CD1c-positive myeloid dendritic cell (primary cell): ENCODE results near the gene PELO.
A peak's percentile ranks its signal among the peaks of the same experiment; 100 is the strongest.
"Not testable (repeated sequence)": the region's sequence is repeated elsewhere in the genome, so short reads cannot be mapped to it uniquely, and the experiment has no call there.

Experiments
- DNase-seq: peaks from one replicate; pipeline ENCODE4 v3.0.0-alpha.2; 2016; ENCODE audit errors: extremely low spot score

Gene PELO

GRCh38 chr5:52800394-52801213, 12.9 kb downstream of the PELO start:
- peak; percentile 57 for DNase-seq

DNA sequence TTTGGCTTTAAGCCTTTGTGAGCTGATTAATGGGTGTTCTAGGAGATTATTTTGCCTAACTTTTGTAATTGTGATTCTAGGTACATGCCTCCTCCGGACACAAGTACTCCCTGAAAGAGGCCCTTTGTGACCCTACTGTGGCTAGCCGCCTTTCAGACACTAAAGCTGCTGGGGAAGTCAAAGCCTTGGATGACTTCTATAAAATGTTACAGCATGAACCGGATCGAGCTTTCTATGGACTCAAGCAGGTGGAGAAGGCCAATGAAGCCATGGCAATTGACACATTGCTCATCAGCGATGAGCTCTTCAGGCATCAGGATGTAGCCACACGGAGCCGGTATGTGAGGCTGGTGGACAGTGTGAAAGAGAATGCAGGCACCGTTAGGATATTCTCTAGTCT, 13.6 kb downstream of the PELO start:
- DNase-seq, result no peak

- no peak for DNase-seq
Measured at GRCh38 chr5:52802272-52802973, 14.7 kb downstream of the PELO start.

- DNase-seq, result no peak
Measured at GRCh38 chr5:52802974-52803336, 15.2 kb downstream of the PELO start.

GRCh38 chr5:52804387-52804791, 16.7 kb downstream of the PELO start:
- peak; percentile 63 for DNase-seq

GRCh38 chr5:52804981-52805380, 17.3 kb downstream of the PELO start:
- DNase-seq, result peak; percentile 71

DNA sequence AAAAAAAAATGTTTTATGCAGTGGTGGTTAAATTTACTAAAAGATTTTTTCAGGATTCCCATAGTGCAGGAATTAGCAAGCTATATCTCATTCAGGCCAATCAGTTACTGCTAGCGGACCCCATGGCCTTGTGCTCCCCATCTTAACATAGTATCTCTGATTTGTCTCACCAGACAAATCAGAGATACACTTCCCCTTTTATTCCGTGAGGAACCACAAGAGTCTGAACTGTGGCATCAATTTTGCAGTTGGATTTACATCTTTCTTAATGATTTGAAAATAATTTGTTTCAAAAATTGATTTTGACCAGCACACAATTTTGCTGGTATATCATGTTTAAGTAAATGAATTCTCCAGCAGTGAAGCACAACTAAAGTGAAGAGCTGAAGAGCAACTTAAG, 17.9 kb downstream of the PELO start:
- DNase-seq, result peak; percentile 43

- no peak for DNase-seq
Measured at GRCh38 chr5:52807037-52807436, 19.3 kb downstream of the PELO start.

- DNase-seq, result no peak
Measured at GRCh38 chr5:52807723-52808122, 20.0 kb downstream of the PELO start.

DNA sequence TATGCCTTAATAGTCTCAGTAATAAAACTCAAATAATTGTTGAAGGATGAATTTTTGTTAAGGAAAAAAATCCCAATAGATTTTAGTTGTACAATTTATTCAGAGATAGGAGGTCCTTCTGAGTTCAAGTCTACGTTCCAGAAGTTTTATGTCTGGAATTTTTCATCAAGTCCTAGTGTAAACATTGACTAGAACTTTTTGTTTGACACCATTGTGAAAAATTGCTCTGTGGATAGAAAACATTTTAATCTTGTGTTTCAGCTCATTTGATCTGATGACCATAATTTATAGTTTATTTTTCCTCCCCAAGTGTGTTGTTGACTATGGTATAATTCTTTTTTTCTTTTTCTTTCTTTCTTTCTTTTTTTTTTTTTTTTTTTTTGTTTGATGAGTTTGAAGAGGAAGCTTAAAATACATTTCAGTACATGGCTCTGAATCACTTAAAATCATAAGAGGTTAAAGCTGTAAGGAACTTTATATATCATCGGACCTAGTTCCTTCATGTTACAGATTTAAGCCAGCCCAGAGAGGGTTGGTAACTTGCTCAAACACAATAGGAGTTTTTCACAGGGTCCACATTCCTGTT, 20.7 kb downstream of the PELO start:
- no peak for DNase-seq

GRCh38 chr5:52809884-52810283, 22.2 kb downstream of the PELO start:
- DNase-seq, result peak; percentile 49

GRCh38 chr5:52810426-52810825, 22.7 kb downstream of the PELO start:
- no peak for DNase-seq

DNA sequence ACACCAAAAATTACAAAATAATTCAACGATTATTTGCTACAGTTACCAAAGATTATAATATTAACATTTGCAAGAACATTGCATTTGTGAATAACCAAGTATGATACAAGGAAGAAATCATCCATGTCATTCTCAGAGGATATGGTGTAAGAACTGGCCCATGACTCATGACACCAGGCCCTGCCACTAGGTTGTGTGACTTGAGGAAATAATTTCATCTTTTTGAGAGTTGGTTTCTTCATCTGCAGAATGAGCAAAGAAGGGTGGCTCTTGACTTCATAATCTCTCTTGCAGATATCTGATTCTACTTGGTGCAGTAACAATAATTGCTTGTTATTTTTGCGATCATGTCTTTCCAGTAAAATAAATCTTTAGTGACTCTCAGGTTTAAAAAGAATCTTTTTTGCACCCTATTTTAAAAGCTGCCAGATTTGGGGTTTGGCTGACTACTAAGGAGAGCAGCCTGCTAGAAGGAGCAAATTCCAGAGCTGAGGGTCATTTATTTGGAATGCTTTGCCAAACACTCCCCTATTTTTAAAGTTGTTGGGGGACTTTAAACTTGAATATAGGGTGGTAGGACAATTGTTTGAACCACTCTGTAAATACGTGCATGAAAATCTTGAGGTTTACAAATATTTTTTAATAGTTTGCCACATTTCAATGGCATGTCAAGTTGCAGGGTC, 23.5 kb downstream of the PELO start:
- DNase-seq, result peak; percentile 80

DNA sequence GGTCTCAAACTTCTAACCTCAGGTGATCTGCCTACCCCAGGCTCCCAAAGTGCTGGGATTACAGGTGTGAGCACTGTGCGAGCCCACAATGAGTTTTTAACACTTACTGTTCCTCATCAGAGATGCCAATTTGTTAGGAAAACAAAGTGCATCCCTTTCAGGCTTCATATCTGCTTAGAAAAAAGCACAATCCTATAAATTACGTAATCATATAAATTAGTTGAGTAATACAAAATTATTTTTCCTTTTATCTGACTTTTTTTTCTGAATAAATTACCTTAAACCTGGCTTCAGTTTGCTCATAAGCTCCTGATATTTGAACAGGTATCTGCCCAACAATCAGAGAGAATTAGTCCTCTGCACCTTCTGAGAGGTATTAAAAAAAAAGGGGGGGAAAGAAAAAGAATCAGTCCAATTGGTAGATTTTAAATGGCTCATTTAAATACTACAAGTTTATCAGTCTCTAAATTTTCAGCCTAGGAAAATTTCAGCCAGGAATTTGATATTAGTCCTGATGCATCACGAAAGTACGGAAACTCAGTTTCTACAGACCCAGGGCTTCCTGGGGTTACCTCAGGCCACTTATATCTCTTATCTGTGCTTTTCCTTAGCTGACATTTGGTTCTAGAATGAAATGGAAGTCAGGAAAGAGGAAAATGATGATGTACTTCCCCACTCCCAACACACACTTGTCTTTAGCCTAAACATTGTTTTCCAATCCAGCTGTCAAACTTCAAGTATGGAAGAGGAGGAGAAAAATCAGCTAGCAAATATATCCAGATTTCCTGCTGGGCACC, 26.8 kb downstream of the PELO start:
- DNase-seq, result no peak

DNA sequence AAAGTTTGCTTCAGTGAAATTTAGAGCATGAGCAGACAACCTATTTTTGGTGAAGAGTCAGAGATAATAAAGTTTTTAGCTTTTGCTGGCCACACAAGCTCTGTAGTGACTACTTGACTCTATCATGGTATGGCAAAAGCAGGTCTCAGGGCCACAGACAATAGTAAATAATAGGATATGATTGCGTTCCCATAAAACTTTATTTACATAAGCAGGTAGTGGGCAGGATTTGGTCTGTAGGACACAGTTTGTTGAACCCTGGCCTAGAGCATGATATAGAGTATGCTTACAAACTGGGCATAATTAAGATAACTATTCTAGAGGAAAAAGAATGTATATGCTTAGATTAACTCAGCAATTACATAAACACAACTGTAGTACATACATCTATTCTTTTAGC, 30.1 kb downstream of the PELO start:
- no peak for DNase-seq

DNA sequence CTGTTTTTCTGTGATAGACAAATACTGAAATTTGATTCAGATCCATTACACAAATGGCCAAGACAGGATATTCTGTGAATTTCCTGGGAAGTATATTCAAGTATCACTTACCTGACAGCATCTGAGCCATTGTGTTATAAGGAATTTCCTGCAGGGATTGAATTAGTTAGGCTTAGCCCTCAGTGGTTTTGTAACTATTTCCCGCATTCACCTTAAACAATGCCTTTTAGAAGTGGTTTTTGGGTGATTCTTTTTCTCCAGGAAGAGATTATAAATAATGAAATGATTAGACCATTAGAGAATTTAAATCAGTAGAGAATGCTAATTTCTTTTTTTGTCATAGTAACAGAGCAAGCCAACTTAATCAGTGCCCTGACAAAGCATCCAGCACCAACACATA, 30.6 kb downstream of the PELO start:
- no peak for DNase-seq

DNA sequence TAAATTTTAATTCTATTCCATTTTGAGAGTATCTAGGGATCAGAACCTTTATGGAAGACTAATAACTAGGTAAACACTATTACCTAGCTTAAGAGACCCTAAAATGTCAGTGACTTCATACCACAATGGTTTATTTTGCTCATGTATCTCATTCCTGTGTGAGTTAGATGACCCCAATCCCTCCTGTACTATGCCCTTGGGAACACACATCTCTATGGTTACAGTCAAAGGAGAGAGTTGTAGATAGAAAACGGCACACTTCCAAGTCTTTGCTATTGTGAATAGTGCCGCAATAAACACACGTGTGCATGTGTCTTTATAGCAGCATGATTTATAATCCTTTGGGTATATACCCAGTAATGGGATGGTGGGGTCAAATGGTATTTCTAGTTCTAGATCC, 31.1 kb downstream of the PELO start:
- not testable (repeated sequence) for DNase-seq

DNA sequence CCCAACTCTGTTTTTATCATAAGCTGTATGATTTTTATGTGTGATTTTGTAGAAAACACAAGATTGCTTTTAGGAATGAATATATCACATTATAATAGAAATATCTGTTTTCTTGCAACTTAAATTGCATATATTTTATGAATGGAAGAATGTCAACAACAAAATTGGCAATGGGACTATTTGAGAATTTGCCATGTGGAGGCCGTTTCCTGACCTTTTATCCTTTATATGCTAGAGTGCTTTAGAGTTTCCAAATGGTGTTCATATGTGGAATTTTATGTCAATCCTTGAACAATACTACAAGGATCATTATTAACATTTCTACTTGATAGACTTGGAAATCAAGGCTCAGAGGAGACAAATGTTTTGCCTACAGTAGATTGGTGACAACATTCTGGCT, 34.2 kb downstream of the PELO start:
- no peak for DNase-seq

- DNase-seq, result no peak
Measured at GRCh38 chr5:52822437-52822836, 34.7 kb downstream of the PELO start.

- DNase-seq, result no peak
Measured at GRCh38 chr5:52824827-52825226, 37.1 kb downstream of the PELO start.

DNA sequence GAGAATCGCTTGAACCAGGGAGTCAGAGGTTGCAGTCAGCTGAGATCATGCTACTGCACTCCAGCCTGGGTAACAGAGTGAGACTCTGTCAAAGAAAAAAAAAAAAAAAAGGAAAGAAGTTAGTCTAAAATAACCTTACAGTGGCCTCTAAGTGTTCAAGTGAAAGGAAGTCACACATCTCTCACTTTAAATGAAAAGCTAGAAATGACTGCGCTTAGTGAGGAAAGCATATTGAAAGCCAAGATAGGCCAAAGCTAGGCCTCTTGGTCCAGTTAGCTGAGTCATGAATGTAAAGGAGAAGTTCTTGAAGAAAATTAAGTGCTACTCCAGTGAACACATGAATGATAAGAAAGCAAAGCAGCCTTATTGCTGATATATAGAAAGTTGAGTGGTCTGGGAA, 38.1 kb downstream of the PELO start:
- DNase-seq, result peak; percentile 42

DNA sequence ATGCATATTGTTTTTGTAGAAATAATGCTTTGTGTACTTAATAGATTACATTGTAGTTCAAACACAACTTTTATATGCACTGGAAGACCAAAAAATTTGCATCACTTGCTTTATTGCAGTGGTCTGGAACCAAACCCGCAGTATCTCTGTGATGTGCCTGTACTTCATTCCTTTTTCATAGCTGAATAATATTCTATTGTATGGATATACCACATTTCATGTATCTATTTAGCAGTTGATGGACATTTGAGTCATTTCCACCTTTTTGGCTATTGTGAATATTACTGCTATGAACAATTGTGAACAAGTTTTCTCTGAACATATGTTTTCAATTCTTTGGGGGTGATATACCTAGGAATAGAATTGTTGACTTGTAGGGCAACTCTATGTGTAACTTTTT, 40.1 kb downstream of the PELO start:
- DNase-seq, result no peak
